H1 (cell line): ENCODE data around the gene VAX1. TPM values are rescaled to one million over a fixed set of nuclear protein-coding genes. Genes with fewer than 3 reads are reported as not detected.

Experiments used
- CTCF ChIA-PET: fragments of 300-600 bp; sonication (Branson Sonifier 250); formaldehyde crosslinking; loops from one replicate; lab custom pipeline; 2021; ENCODE audit not compliant: partially characterized antibody; lab: Charles Lee
- POLR2A ChIA-PET: fragments of 300-600 bp; sonication (Branson Sonifier 250); formaldehyde crosslinking; loops from one replicate; lab custom pipeline; 2021; ENCODE audit warnings: inconsistent platforms; ENCODE audit not compliant: partially characterized antibody; lab: Charles Lee
- DNase-seq, 2 experiments: peaks; one replicate each; pipeline versions ENCODE4 v3.0.0 to v3.0.0-alpha.2; 2010 to 2022; ENCODE audit warnings: low spot score in 2 of 2, low read depth in 1 of 2, mixed read lengths in 1 of 2
- FAIRE-seq: peaks from 2 replicates; lab custom pipeline; 2011; peaks lifted over from hg19 to GRCh38; lab: Jason Lieb, UNC
- H2AFZ ChIP-seq: 2 replicates; pipeline ENCODE4 v1.8.1; 2012; ENCODE audit warnings: low read length, inconsistent platforms
- H2AK5ac ChIP-seq: 2 replicates; pipeline ENCODE4 v1.6.1; 2013; ENCODE audit warnings: low read depth, low read length
- H2BK120ac ChIP-seq: replicated peaks from 2 replicates; pipeline ENCODE3; 2013; ENCODE audit warnings: low read depth, low read length, inconsistent platforms
- H2BK12ac ChIP-seq: 2 replicates; pipeline ENCODE4 v1.6.1; 2013; ENCODE audit warnings: low read depth, low read length
- H2BK15ac ChIP-seq: 2 replicates; pipeline ENCODE4 v1.6.1; 2013; ENCODE audit warnings: low read length
- H2BK20ac ChIP-seq: 2 replicates; pipeline ENCODE4 v1.6.1; 2013; ENCODE audit warnings: low read length
- H2BK5ac ChIP-seq: 2 replicates; pipeline ENCODE4 v1.6.1; 2013; ENCODE audit warnings: low read depth, low read length
- H3K14ac ChIP-seq: 2 replicates; pipeline ENCODE4 v1.6.1; 2013; ENCODE audit warnings: inconsistent platforms; ENCODE audit not compliant: insufficient read length
- H3K18ac ChIP-seq: 2 replicates; pipeline ENCODE4 v1.6.1; 2013; ENCODE audit warnings: low read length; ENCODE audit errors: extremely low read depth
- H3K23ac ChIP-seq: 2 replicates; pipeline ENCODE4 v1.6.1; 2013; ENCODE audit warnings: inconsistent platforms; ENCODE audit not compliant: insufficient read length
- H3K23me2 ChIP-seq: 2 replicates; pipeline ENCODE4 v1.6.1; 2013; ENCODE audit warnings: low read depth, low read length
- H3K27ac ChIP-seq: 2 replicates; pipeline ENCODE4 v1.6.1; 2011; ENCODE audit warnings: low read depth, low read length, inconsistent platforms
- H3K27me3 ChIP-seq, 4 experiments: replicated peaks in 1 of 4; 1 replicate in 1 of 4; 2 replicates in 3 of 4; pipeline versions ENCODE4 v1.6.1 to v1.8.1; 2011 to 2013; ENCODE audit warnings: low read length in 3 of 4, mild to moderate bottlenecking in 3 of 4, inconsistent platforms in 2 of 4, mixed read lengths in 2 of 4, moderate library complexity in 1 of 4; ENCODE audit not compliant: control insufficient read depth in 3 of 4, insufficient read depth in 3 of 4; ENCODE audit errors: extremely low read depth in 1 of 4
- H3K36me3 ChIP-seq, 4 experiments: 2 replicates each; pipeline versions ENCODE4 v1.6.1 to v1.8.1; 2011 to 2013; ENCODE audit warnings: mild to moderate bottlenecking in 4 of 4, low read length in 3 of 4, moderate library complexity in 2 of 4, control low read depth in 1 of 4, inconsistent platforms in 1 of 4; ENCODE audit not compliant: insufficient read depth in 4 of 4, control insufficient read depth in 2 of 4
- H3K4ac ChIP-seq: replicated peaks from 2 replicates; pipeline ENCODE3; 2013; ENCODE audit warnings: low read length, low read depth, mixed read lengths, inconsistent platforms; ENCODE audit not compliant: insufficient read length
- H3K4me1 ChIP-seq, 4 experiments: replicated peaks in 1 of 4; 1 replicate in 1 of 4; 2 replicates in 3 of 4; pipeline versions ENCODE4 v1.6.1 to v1.8.1; 2011 to 2013; ENCODE audit warnings: low read length in 3 of 4, inconsistent platforms in 2 of 4, mixed read lengths in 1 of 4; ENCODE audit not compliant: insufficient read depth in 4 of 4, control insufficient read depth in 3 of 4
- H3K4me2 ChIP-seq, 2 experiments: 2 replicates each; pipeline versions ENCODE4 v1.6.1 to v1.8.1; 2011 to 2013; ENCODE audit warnings: low read depth in 2 of 2, low read length in 2 of 2, control low read depth in 1 of 2, inconsistent platforms in 1 of 2, mild to moderate bottlenecking in 1 of 2; ENCODE audit not compliant: insufficient read depth in 1 of 2
- H3K4me3 ChIP-seq, 4 experiments: fragments of 200-600, 300-600 bp in 1 of 4; sonication (generic), shearing (Covaris generic), sonication (Bioruptor Twin) in 1 of 4; 2 replicates each; pipeline versions ENCODE4 v1.5.1 to v1.8.1; 2011 to 2016; ENCODE audit warnings: low read length in 4 of 4, low read depth in 3 of 4, control low read depth in 2 of 4, inconsistent platforms in 2 of 4, mild to moderate bottlenecking in 2 of 4, mixed read lengths in 1 of 4, moderate library complexity in 1 of 4; ENCODE audit not compliant: insufficient read depth in 2 of 4; ENCODE audit errors: extremely low read depth in 1 of 4
- H3K56ac ChIP-seq: replicated peaks from 2 replicates; pipeline ENCODE3; 2013; ENCODE audit warnings: low read depth, mild to moderate bottlenecking, mixed read lengths, low read length, inconsistent platforms; ENCODE audit not compliant: insufficient read length
- H3K79me1 ChIP-seq: 2 replicates; pipeline ENCODE4 v1.6.1; 2013; ENCODE audit warnings: low read depth, low read length, control low read depth
- H3K79me2 ChIP-seq, 2 experiments: 2 replicates each; pipeline versions ENCODE4 v1.6.1 to v1.8.1; 2012 to 2013; ENCODE audit warnings: low read length in 2 of 2, mild to moderate bottlenecking in 2 of 2, inconsistent platforms in 1 of 2; ENCODE audit not compliant: insufficient read depth in 2 of 2, control insufficient read depth in 1 of 2
- H3K9ac ChIP-seq, 4 experiments: replicated peaks in 1 of 4; 1 replicate in 1 of 4; 2 replicates in 3 of 4; pipeline versions ENCODE4 v1.6.1 to v1.8.1; 2011 to 2013; ENCODE audit warnings: low read depth in 3 of 4, low read length in 3 of 4, control low read depth in 2 of 4, mild to moderate bottlenecking in 2 of 4, moderate library complexity in 2 of 4, inconsistent platforms in 1 of 4; ENCODE audit errors: extremely low read depth in 1 of 4
- H3K9me3 ChIP-seq, 2 experiments: 2 replicates each; pipeline versions ENCODE4 v1.6.1 to v1.8.1; 2012 to 2013; ENCODE audit warnings: mild to moderate bottlenecking in 2 of 2, moderate library complexity in 2 of 2, control low read depth in 1 of 2, inconsistent platforms in 1 of 2, low read depth in 1 of 2, low read length in 1 of 2, mixed read lengths in 1 of 2; ENCODE audit not compliant: insufficient read depth in 2 of 2
- H4K20me1 ChIP-seq, 2 experiments: replicated peaks in 1 of 2; 2 replicates each; pipeline versions ENCODE3 to v1.8.1; 2011 to 2013; ENCODE audit warnings: inconsistent platforms in 2 of 2, low read length in 2 of 2, mild to moderate bottlenecking in 1 of 2; ENCODE audit not compliant: insufficient read depth in 2 of 2, control insufficient read depth in 1 of 2
- H4K5ac ChIP-seq: 2 replicates; pipeline ENCODE4 v1.6.1; 2013; ENCODE audit warnings: low read length, low read depth, mixed read lengths, inconsistent platforms; ENCODE audit not compliant: insufficient read length
- H4K8ac ChIP-seq: 2 replicates; pipeline ENCODE4 v1.8.0; 2013; ENCODE audit warnings: mild to moderate bottlenecking, moderate library complexity, low read length, inconsistent platforms; ENCODE audit not compliant: insufficient read depth; ENCODE audit errors: extremely low read depth
- H4K91ac ChIP-seq: replicated peaks from 2 replicates; pipeline ENCODE3; 2013; ENCODE audit warnings: low read length, mixed read lengths, inconsistent platforms; ENCODE audit not compliant: insufficient read length
- BRCA1 ChIP-seq: IDR thresholded peaks from 2 replicates; pipeline ENCODE4 v1.6.1; 2012; ENCODE audit warnings: low read depth, low read length, improper control_type of control experiment
- CHD1 ChIP-seq: IDR thresholded peaks from 2 replicates; pipeline ENCODE4 v1.6.1; 2012; ENCODE audit warnings: low read depth, low read length, improper control_type of control experiment
- HDAC6 ChIP-seq: IDR thresholded peaks from one replicate; pipeline ENCODE4 v1.7.1; 2012; ENCODE audit warnings: low read depth, mild to moderate bottlenecking, inconsistent platforms, low read length, moderate library complexity
- POLR2A ChIP-seq, 2 experiments: IDR thresholded peaks; 1 replicate in 1 of 2; 2 replicates in 1 of 2; pipeline ENCODE4 v1.6.1; 2011; ENCODE audit warnings: low read depth in 2 of 2, low read length in 2 of 2, mild to moderate bottlenecking in 2 of 2; ENCODE audit errors: control extremely low read depth in 1 of 2
- SIX5 ChIP-seq: IDR thresholded peaks from 2 replicates; pipeline ENCODE4 v1.6.1; 2011; ENCODE audit warnings: mild to moderate bottlenecking, low read depth, low read length
- SP1 ChIP-seq: IDR thresholded peaks from 2 replicates; pipeline ENCODE4 v1.6.1; 2011; ENCODE audit warnings: low read depth, low read length
- TEAD4 ChIP-seq: IDR thresholded peaks from 2 replicates; pipeline ENCODE4 v1.6.1; 2012; ENCODE audit warnings: low read depth, low read length, inconsistent platforms, mixed read lengths
- YY1 ChIP-seq: IDR thresholded peaks from 2 replicates; pipeline ENCODE4 v1.6.1; 2011; ENCODE audit warnings: low read depth, mild to moderate bottlenecking, low read length
- ZNF274 ChIP-seq: IDR thresholded peaks from 2 replicates; pipeline ENCODE4 v1.7.0; 2012; ENCODE audit warnings: low read length, borderline replicate concordance; ENCODE audit errors: extremely low read depth
- WGBS, 2 experiments: shearing (Covaris generic) in 1 of 2; methylation state at CpG; one replicate each; pipeline versions ENCODE4 v1.1.6 to v1.1.7; 2013 to 2015; ENCODE audit warnings: low lambda C conversion rate in 2 of 2, mixed read lengths in 2 of 2, inconsistent platforms in 1 of 2, low coverage in 1 of 2, missing lambda C conversion rate in 1 of 2; ENCODE audit not compliant: insufficient replicate concordance in 2 of 2, insufficient coverage in 1 of 2, insufficient read length in 1 of 2; ENCODE audit errors: extremely low coverage in 1 of 2, missing lambda C conversion rate in 1 of 2; 5-methylcytosine and 5-hydroxymethylcytosine counted together
- polyA plus RNA-seq, 7 experiments: library from polyadenylated mRNA; depleted of rRNA in 3 of 7; stranded (reverse) in 5 of 7; unstranded in 2 of 7; fragments of >200 nt in 5 of 7; fragments of 200-250 nt in 2 of 7; gene quantifications; 1 replicate in 5 of 7; 2 replicates in 1 of 7; 4 replicates in 1 of 7; pipeline versions ENCODE4 v1.2.1 to v1.2.3, GENCODE V29; 2011 to 2013; ENCODE audit warnings: missing spikeins in 2 of 7, mixed read lengths in 2 of 7
- total RNA-seq: library from RNA; stranded (reverse); fragmentation: NEBNext Ultra II Directional; extraction: Animal tissue kit (Norgen Biotek cat#: 25700); gene quantifications from 2 replicates; pipeline ENCODE4 v1.2.1, GENCODE V29; 2021
- TF ChIP-seq, protein P1 (sequence below): IDR thresholded peaks from 2 replicates; pipeline ENCODE4 v1.6.1; 2012; ENCODE audit warnings: inconsistent platforms

VAX1 gene
- total and polyA plus RNA-seq, 2 of the 8 experiments (the other 6 are each of a cell fraction or from before 2014, with no cell fraction given), result not detected

DNA sequence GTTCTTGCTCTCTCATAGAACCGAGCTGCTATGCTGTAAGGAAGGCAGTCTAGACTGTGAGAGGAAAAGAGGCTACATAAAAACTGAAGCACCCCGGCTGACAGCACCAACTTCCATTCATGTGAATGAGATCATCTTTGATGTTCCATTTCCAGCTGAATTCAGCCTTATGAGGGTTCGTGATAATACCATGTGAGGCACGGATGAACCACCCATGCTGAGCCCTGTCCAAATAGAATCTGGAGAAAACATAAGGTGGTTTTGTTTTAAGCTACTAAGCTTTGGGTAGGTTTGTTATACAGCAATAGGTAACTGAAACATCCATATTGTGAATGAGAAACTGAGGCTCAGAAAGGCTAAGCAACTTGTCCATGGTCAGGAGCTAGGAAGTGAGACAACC, 6.9 kb upstream of the VAX1 start:
- H3K27me3 ChIP-seq, result peaks cover 62 to 97% (median 86%) of the 10 kb centered on the region in 4 experiments
- no peak overlapping the region for H2BK20ac ChIP-seq
- no peak overlapping the region for H4K8ac ChIP-seq
- H3K27ac ChIP-seq, result no peak overlapping the region
- no peak overlapping the region for H3K9ac ChIP-seq
- no peaks in the 10 kb centered on the region for H3K79me1 ChIP-seq
- FAIRE-seq (no peak), DNase-seq (no peak)
- no peak overlapping the region for H3K14ac ChIP-seq
- H3K4me1 ChIP-seq, result peaks cover 0 to 5% (median 2%) of the 10 kb centered on the region in 4 experiments; a peak in 2 of 7 replicates
- H3K56ac ChIP-seq, result no peak overlapping the region
- peaks cover 0 to 2% of the 10 kb centered on the region in 2 experiments for H4K20me1 ChIP-seq
- peaks cover 0 to 6% (median 1%) of the 10 kb centered on the region in 4 experiments; a peak in 3 of 8 replicates for H3K36me3 ChIP-seq
- TF ChIP-seq BRCA1 (no peak), CHD1 (no peak), ZNF274 (no peak), YY1 (no peak), POLR2A (IDR thresholded peaks at IDR 0.05; ENCODE audit: control extremely low read depth in 1 of 2, low read depth in 2 of 2, low read length in 2 of 2) (no peak), TEAD4 (no peak), SIX5 (no peak), HDAC6 (no peak), SP1 (no peak)
- TF ChIP-seq, protein P1, sequence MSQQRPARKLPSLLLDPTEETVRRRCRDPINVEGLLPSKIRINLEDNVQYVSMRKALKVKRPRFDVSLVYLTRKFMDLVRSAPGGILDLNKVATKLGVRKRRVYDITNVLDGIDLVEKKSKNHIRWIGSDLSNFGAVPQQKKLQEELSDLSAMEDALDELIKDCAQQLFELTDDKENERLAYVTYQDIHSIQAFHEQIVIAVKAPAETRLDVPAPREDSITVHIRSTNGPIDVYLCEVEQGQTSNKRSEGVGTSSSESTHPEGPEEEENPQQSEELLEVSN, result no peak
- H3K23me2 ChIP-seq, result no peaks in the 10 kb centered on the region; the same call in 1 of the 2 replicates
- H3K18ac ChIP-seq, result no peak overlapping the region
- CTCF ChIA-PET, result interaction anchor here (0.8 to 13.8 kb wide), 7 partner anchors 10 to 357 kb away, joined by 3 to 212 read pairs (median 4); no protein-coding TSS in a partner anchor
- no peak overlapping the region for H3K23ac ChIP-seq
- no peak overlapping the region for H2AFZ ChIP-seq
- H2AK5ac ChIP-seq, result no peak overlapping the region
- H4K5ac ChIP-seq, result no peak overlapping the region
- 66% methylated on average over 4 of the region's 4 CpGs; no CpG with 5 or more reads in 1 of the 2 experiments for WGBS, 2 experiments
- peaks cover 7% of the 10 kb centered on the region in 2 experiments; a peak in 3 of 4 replicates for H3K9me3 ChIP-seq
- H4K91ac ChIP-seq, result no peak overlapping the region
- no peak overlapping the region for H2BK15ac ChIP-seq
- POLR2A ChIA-PET, result no interaction called here
- H2BK12ac ChIP-seq, result no peak overlapping the region
- H3K4ac ChIP-seq, result no peak overlapping the region
- no peak overlapping the region for H3K4me3 ChIP-seq
- no peaks in the 10 kb centered on the region for H3K79me2 ChIP-seq
- no peak overlapping the region for H2BK120ac ChIP-seq
- H3K4me2 ChIP-seq, result no peak overlapping the region
- no peak overlapping the region for H2BK5ac ChIP-seq
